Subcutaneous adipose tissue (tissue), 4 donors: ENCODE results near the gene CSDE1. TPM values are rescaled to one million over a fixed set of nuclear protein-coding genes. Genes with fewer than 3 reads are reported as not detected.

Experiments used
- total RNA-seq, 4 donors: library from RNA; depleted of rRNA; stranded (reverse); fragments of >200 nt; gene quantifications; one replicate each; pipeline ENCODE4 v1.1.0, GENCODE V29; 2016
- TF ChIP-seq, protein P1 (sequence below): fragments of 450-650 bp; IDR thresholded peaks from one replicate; pipeline ENCODE4 v1.5.1; 2016; ENCODE audit warnings: low read depth, mild to moderate bottlenecking, control low read depth, antibody characterized with exemption, moderate library complexity

CSDE1 gene
- total RNA-seq, 4 donors from 2014 or later = 1,034 to 3,143 (median 1,944) TPM

- TF ChIP-seq, protein P1, sequence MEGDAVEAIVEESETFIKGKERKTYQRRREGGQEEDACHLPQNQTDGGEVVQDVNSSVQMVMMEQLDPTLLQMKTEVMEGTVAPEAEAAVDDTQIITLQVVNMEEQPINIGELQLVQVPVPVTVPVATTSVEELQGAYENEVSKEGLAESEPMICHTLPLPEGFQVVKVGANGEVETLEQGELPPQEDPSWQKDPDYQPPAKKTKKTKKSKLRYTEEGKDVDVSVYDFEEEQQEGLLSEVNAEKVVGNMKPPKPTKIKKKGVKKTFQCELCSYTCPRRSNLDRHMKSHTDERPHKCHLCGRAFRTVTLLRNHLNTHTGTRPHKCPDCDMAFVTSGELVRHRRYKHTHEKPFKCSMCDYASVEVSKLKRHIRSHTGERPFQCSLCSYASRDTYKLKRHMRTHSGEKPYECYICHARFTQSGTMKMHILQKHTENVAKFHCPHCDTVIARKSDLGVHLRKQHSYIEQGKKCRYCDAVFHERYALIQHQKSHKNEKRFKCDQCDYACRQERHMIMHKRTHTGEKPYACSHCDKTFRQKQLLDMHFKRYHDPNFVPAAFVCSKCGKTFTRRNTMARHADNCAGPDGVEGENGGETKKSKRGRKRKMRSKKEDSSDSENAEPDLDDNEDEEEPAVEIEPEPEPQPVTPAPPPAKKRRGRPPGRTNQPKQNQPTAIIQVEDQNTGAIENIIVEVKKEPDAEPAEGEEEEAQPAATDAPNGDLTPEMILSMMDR = no peak
Observed at GRCh38 chr1:114737314-114737849, 20.4 kb downstream of the CSDE1 start.

- TF ChIP-seq, protein P1 = no peak
Observed at GRCh38 chr1:114735479-114735878, 22.3 kb downstream of the CSDE1 start.

DNA sequence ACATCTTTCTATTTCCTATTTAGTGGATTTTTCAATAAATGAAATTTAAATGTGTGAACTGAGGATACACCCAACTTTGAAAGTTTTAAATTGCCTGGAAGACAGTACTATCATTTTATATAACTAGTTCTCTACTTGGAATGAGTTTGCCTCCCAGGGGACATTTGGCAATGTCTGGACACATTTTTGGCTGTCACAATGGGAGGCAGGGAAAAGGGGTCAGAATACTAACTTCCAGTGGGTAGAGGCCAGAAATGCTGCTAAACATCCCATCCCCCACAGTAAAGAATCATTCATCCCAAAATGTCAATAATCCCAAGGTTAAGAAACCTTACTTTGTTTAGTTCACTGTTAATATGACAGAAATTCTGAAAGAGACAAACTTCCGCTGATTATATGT lies 28.0 kb downstream of the CSDE1 start:
- TF ChIP-seq, protein P1 = no peak

DNA sequence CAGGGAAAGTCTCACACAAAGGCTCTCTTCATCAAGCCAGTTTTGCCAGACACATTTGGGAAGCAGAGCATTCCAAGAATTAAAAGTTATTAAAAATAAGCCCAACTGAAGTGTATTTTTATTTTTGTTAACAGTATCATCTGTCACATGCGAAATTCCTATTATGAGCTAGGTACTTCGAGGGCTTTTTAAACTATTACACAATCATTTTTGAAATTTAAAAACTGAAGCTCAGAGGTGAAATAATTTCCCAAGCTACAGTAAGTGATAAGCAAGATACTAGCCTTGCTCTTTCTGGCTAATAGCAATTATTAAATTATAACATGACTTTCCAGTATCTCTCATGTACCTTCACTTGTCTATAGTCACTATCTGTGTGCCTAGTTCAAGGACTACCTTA lies 29.2 kb downstream of the CSDE1 start:
- TF ChIP-seq, protein P1 = no peak

DNA sequence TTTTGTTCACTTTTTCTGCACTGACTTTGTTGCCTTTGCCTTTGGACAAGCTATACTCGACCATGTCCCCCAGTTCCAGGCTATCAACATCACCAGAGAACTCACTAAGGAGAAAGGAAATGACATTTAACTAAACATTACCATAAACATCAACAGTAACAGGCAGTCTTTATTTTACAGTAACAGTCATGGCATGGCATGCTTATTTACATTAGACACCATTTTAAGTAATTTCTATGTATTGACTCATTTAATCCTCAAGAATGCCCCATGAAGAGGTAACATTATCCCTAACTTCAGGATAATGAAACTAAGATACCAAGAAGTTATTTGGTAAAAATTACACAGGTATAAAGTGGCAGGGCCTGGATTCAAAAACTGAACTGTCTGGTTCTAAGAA lies 32.6 kb downstream of the CSDE1 start:
- TF ChIP-seq, protein P1 = no peak

DNA sequence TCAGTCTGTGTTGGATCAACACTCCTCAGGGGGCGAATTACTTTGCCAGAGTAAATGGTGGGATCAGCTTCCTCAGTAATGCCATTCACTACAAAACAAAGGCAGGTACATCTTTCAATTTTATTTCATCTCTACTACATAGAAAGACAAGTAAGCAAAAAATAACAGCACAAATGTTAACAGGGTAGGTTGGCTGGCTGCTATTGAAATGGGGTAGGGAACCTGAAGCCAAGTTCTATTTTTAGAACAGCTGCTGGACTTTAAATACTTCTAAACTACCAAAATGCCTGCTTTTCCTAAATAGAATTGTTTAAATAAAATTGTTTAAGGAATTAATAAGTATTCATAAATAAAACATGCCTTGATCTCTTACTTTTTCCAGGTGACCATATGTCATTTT lies 33.9 kb downstream of the CSDE1 start:
- TF ChIP-seq, protein P1 = no peak

- TF ChIP-seq, protein P1 = no peak
Observed at GRCh38 chr1:114723457-114723856, 34.3 kb downstream of the CSDE1 start.

GRCh38 chr1:114720492-114720891 lies 37.3 kb downstream of the CSDE1 start:
- TF ChIP-seq, protein P1 = no peak
